Mesodermal cell (in vitro differentiated cells): Measurements from ENCODE around the gene DYDC2.

Experiments
- H3K27ac ChIP-seq: 2 replicates; pipeline ENCODE4 v1.7.0; 2013; ENCODE audit warnings: mild to moderate bottlenecking, low read depth, low read length, moderate library complexity; ENCODE audit not compliant: severe bottlenecking
- H3K36me3 ChIP-seq: 2 replicates; pipeline ENCODE4 v1.7.1; 2013; ENCODE audit warnings: mild to moderate bottlenecking, low read length, moderate library complexity; ENCODE audit not compliant: control insufficient read depth, insufficient read depth
- H3K4me1 ChIP-seq: one replicate; pipeline ENCODE4 v1.7.1; 2013; ENCODE audit warnings: mild to moderate bottlenecking, low read length; ENCODE audit not compliant: insufficient read depth, control insufficient read depth, poor library complexity, severe bottlenecking
- H3K4me3 ChIP-seq: 2 replicates; pipeline ENCODE4 v1.7.0; 2013; ENCODE audit warnings: low read length, control low read depth, mild to moderate bottlenecking; ENCODE audit not compliant: insufficient read depth, poor library complexity, severe bottlenecking; ENCODE audit errors: extremely low read depth
- H3K9me3 ChIP-seq: 2 replicates; pipeline ENCODE4 v1.7.1; 2013; ENCODE audit warnings: mild to moderate bottlenecking, low read length, moderate library complexity; ENCODE audit not compliant: control insufficient read depth
- WGBS, 2 experiments: methylation state at CpG; one replicate each; pipeline ENCODE4 v1.1.5; 2013; ENCODE audit warnings: missing lambda C conversion rate in 2 of 2; ENCODE audit not compliant: insufficient coverage in 2 of 2; 5-methylcytosine and 5-hydroxymethylcytosine counted together

Gene DYDC2

DNA sequence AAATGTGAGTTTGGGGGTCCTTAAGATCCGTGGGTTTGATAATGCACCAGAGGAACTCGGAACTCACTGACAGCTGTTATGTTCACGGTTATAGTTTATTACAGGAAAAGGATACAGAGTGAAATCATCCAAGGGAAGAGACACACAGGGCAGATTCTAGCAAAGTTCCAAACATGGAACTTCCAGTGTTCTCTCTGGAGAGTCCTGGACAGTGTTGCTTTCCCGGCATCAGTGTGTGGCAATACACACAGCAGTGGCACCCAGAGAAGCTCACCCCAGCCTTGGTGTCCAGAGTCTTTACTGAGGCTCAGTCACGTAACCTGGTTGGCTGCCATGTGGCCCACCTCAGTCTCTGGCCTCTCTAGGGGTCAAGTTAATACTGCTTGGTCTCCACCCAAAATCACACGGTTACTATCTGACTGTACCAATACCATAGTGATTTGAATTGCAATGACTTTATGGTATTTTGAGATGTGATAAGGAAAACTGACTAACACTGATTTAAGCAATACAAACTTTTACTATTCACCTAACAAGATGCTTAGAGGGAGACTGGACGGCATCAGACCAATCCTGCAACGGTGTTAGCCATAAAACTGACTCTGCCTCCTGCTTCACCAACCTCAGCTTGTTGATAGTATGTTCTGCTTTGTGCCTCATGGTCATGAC lies 43.7 kb downstream of the DYDC2 start:
- H3K36me3 ChIP-seq, result no peaks in the 10 kb centered on the region
- 96 to 97% methylated on average over 5 to 6 of the region's 8 CpGs for WGBS, 2 experiments
- H3K9me3 ChIP-seq, result no peaks in the 10 kb centered on the region
- no peak overlapping the region for H3K4me3 ChIP-seq
- no peak overlapping the region for H3K27ac ChIP-seq
- no peaks in the 10 kb centered on the region for H3K4me1 ChIP-seq

DNA sequence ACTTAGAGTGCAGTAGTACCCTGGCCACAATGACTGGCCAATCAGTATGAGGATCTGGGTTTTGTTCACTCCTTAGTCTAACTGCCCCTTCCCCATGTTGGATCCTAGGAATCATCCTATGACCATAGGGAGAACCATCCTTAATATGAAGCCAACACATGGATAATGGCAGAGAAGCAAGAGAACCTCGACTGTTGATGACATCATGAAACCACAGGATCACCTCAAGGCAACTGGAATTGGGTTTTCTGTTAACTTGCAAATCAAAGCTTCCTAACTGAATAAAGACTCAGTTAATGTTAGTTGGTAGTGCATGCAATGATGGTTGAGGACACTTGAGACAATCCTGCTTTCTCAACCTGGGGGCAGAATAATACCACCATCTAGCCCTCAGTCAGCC lies 48.5 kb downstream of the DYDC2 start:
- 83 to 100% methylated on average over 1 of the region's 1 CpG for WGBS, 2 experiments
- Histone ChIP-seq H3K4me3 (no peak overlapping the region), H3K4me1 (peaks cover 8% of the 10 kb centered on the region), H3K36me3 (peaks cover 6% of the 10 kb centered on the region), H3K9me3 (no peaks in the 10 kb centered on the region), H3K27ac (no peak overlapping the region)

GRCh38 chr10:80405626-80406025 lies 49.0 kb downstream of the DYDC2 start:
- H3K36me3 ChIP-seq, result peaks cover 7% of the 10 kb centered on the region
- no peak overlapping the region for H3K4me3 ChIP-seq
- H3K9me3 ChIP-seq, result no peaks in the 10 kb centered on the region
- H3K27ac ChIP-seq, result peak overlapping the region; percentile 30
- 52 to 65% methylated on average over 4 of the region's 4 CpGs for WGBS, 2 experiments
- peaks cover 8% of the 10 kb centered on the region for H3K4me1 ChIP-seq

DNA sequence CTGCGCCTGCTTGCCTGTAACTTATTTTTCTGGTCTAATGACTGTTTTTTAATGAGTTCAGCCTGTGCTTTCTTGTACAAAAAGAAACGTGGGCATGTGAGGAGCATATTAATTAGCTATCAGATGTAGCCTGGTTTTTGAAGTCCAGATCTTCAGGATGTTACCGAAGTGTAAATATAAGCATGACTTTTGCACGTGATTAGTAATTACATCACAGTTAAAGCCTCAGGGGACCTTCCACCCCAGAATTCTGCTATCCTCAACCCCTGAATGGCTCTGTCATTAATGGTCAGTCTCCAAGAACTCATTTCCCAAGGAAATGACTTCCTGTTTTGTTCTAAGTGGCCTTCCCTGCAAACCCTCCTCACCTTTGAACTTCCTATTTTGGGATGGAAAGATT lies 49.6 kb downstream of the DYDC2 start:
- Histone ChIP-seq H3K36me3 (peaks cover 7% of the 10 kb centered on the region), H3K4me3 (no peak overlapping the region), H3K27ac (no peak overlapping the region), H3K9me3 (no peaks in the 10 kb centered on the region), H3K4me1 (peaks cover 9% of the 10 kb centered on the region)
- WGBS, 2 experiments, result 78 to 86% methylated on average over 3 to 4 of the region's 4 CpGs

GRCh38 chr10:80407812-80408241 lies 51.2 kb downstream of the DYDC2 start:
- WGBS, 2 experiments, result 75% methylated on average over 10 of the region's 16 CpGs; no CpG with 5 or more reads in 1 of the 2 experiments
- peaks cover 7% of the 10 kb centered on the region for H3K36me3 ChIP-seq
- H3K4me1 ChIP-seq, result peaks cover 12% of the 10 kb centered on the region
- peak overlapping the region; percentile 70 for H3K4me3 ChIP-seq
- H3K9me3 ChIP-seq, result no peaks in the 10 kb centered on the region
- peak overlapping the region; percentile 62 for H3K27ac ChIP-seq

GRCh38 chr10:80408242-80409101 lies 51.9 kb downstream of the DYDC2 start, which contains the start of gene PRXL2A:
PRXL2A (plus strand) TSS chr10:80408551; CDS start chr10:80420468, 11,917 bp downstream.
- H3K9me3 ChIP-seq, result no peaks in the 10 kb centered on the region
- 1 to 2% methylated on average over 79 to 89 of the region's 96 CpGs for WGBS, 2 experiments
- H3K4me3 ChIP-seq, result peak within 1 kb of the TSS; percentile 70
- peaks cover 15% of the 10 kb centered on the region for H3K4me1 ChIP-seq
- peak within 1 kb of the TSS; percentile 62 for H3K27ac ChIP-seq
- peaks cover 7% of the 10 kb centered on the region for H3K36me3 ChIP-seq

DNA sequence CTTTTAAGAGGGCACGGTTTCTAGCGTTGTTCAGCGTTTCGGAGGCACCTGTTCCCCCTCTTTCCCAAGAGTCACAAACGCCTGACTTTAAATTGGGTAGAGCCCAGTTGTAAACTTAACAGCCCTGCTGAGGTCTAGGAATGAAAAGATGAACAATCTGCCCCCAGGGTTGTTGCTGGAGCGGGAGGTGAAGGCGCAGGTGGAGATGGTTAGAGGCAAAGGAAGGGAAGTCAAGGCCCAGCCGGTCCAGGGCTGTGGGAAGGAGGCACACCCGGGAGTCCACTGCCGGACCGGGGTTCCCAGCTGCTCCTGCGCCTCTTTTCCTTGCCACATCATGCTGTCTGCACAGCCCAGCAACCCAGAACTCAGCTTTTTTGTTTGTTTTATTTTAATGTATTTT lies 52.5 kb downstream of the DYDC2 start:
- Histone ChIP-seq H3K9me3 (no peaks in the 10 kb centered on the region), H3K4me3 (peak overlapping the region; percentile 70), H3K27ac (no peak overlapping the region), H3K36me3 (peaks cover 10% of the 10 kb centered on the region), H3K4me1 (peaks cover 21% of the 10 kb centered on the region)
- WGBS, 2 experiments, result 8 to 24% methylated on average over 8 to 12 of the region's 12 CpGs

- Histone ChIP-seq H3K27ac (no peak overlapping the region), H3K4me3 (no peak overlapping the region), H3K36me3 (peaks cover 16% of the 10 kb centered on the region), H3K4me1 (peaks cover 31% of the 10 kb centered on the region), H3K9me3 (no peaks in the 10 kb centered on the region)
- 94% methylated on average over 2 of the region's 2 CpGs for WGBS, 2 experiments
These were observed 53.5 kb downstream of the DYDC2 start for GRCh38 chr10:80410122-80410521.

DNA sequence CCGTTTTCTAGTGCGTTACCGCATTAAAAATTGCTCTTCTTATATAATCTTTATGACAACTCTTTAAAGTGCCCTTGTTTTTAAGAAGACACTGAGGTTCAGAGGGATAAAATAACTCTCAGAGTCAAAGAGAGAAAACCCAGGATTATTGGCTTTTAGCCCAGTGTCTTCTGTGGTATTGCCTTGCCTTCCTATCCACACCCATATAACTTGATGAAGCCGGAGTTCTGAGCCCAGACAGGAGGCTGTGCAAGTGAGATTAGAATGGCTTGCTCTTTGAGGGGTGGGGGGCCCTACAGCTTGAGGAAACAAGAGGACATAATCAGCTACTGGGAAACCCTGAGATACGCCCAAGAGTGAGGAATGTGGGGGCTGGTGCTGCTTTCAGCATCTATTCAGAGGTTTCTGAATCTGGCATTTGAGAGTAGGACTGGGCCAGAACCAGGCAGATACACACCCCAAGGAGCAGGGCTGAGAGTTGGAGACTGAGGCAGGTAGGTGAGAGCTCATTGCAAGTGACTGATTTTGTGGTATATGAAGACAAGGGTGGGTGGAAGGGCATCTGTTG lies 54.1 kb downstream of the DYDC2 start:
- Histone ChIP-seq H3K36me3 (peaks cover 16% of the 10 kb centered on the region), H3K4me1 (peaks cover 36% of the 10 kb centered on the region), H3K4me3 (no peak overlapping the region), H3K9me3 (no peaks in the 10 kb centered on the region), H3K27ac (no peak overlapping the region)
- WGBS, 2 experiments, result 100% methylated on average over 1 of the region's 5 CpGs

DNA sequence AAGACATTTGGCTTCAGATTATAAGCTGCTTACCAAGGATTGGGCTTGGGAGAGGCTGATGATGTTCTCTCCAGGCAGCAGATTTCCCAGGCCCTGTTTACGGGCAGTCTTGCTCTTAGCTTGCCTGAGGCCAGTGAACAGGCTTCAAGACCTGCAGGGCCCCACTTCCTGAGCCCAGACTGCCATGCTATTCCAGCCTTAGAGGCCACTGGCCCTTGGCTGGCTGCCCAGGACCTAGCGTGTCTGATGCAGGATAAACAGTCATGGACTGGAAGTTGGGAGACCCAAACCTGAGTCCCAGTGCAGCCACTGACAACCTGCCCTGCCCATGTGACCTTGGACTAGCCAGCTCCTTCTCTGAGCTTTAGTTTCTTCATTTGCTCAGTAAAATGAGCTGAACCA lies 54.7 kb downstream of the DYDC2 start:
- no peak overlapping the region for H3K27ac ChIP-seq
- H3K4me3 ChIP-seq, result no peak overlapping the region
- H3K4me1 ChIP-seq, result peaks cover 37% of the 10 kb centered on the region
- 88 to 100% methylated on average over 2 of the region's 2 CpGs for WGBS, 2 experiments
- H3K9me3 ChIP-seq, result no peaks in the 10 kb centered on the region
- H3K36me3 ChIP-seq, result peaks cover 16% of the 10 kb centered on the region
